Epithelial cell of esophagus (primary cell): ENCODE measurements around the gene FBXL13.
"Not testable (repeated sequence)": the region's sequence is repeated elsewhere in the genome, so short reads cannot be mapped to it uniquely, and the experiment has no call there.

Source experiments
- DNase-seq: peaks from one replicate; pipeline ENCODE4 v3.0.0; 2010; ENCODE audit warnings: low read depth
- H3K4me3 ChIP-seq: 2 replicates; pipeline ENCODE4 v1.5.1; 2011; ENCODE audit warnings: mild to moderate bottlenecking, low read length, control low read depth
- CTCF ChIP-seq: IDR thresholded peaks from 2 replicates; pipeline ENCODE4 v1.5.1; 2011; ENCODE audit warnings: low read depth, mild to moderate bottlenecking, low read length, control low read depth, inconsistent platforms; ENCODE audit not compliant: insufficient read depth; ENCODE audit errors: missing control alignments

The FBXL13 gene

GRCh38 chr7:102842284-102842683, 232.3 kb downstream of the FBXL13 start:
- no peak overlapping the region for H3K4me3 ChIP-seq
- TF ChIP-seq CTCF = no peak
- no peak for DNase-seq

GRCh38 chr7:102841290-102841689, 233.3 kb downstream of the FBXL13 start:
- H3K4me3 ChIP-seq = no peak overlapping the region
- no peak for TF ChIP-seq CTCF
- no peak for DNase-seq

GRCh38 chr7:102840404-102840803, 234.2 kb downstream of the FBXL13 start:
- no peak for TF ChIP-seq CTCF
- no peak for DNase-seq

GRCh38 chr7:102838572-102839101, 236.0 kb downstream of the FBXL13 start:
- H3K4me3 ChIP-seq, DNase-seq: not testable (repeated sequence)

More at GRCh38 chr7:102840404-102840803, 234.2 kb downstream of the FBXL13 start:
- no peak overlapping the region for H3K4me3 ChIP-seq

GRCh38 chr7:102837802-102838201, 236.8 kb downstream of the FBXL13 start:
- DNase-seq = no peak
- TF ChIP-seq CTCF = no peak
- no peak overlapping the region for H3K4me3 ChIP-seq

GRCh38 chr7:102836977-102837376, 237.6 kb downstream of the FBXL13 start:
- H3K4me3 ChIP-seq = no peak overlapping the region
- TF ChIP-seq CTCF = no peak
- DNase-seq = no peak

- TF ChIP-seq CTCF = no peak
- DNase-seq = peak; percentile 86
- H3K4me3 ChIP-seq = no peak overlapping the region
These were observed 238.2 kb downstream of the FBXL13 start for GRCh38 chr7:102836191-102836919.
